Kidney epithelial cell (primary cell): ENCODE measurements around the gene ZSWIM4. TPM values are rescaled to one million over a fixed set of nuclear protein-coding genes. Genes with fewer than 3 reads are reported as not detected.

Experiments
- DNase-seq: peaks from one replicate; pipeline ENCODE4 v3.0.0-alpha.2; 2010; ENCODE audit warnings: low read depth
- H3K27me3 ChIP-seq: 2 replicates; pipeline ENCODE4 v1.6.0; 2011; ENCODE audit warnings: low read length; ENCODE audit not compliant: control insufficient read depth, insufficient read depth
- H3K36me3 ChIP-seq: 2 replicates; pipeline ENCODE4 v1.5.1; 2011; ENCODE audit warnings: low read length; ENCODE audit not compliant: control insufficient read depth, insufficient read depth
- H3K4me3 ChIP-seq: 2 replicates; pipeline ENCODE4 v1.5.1; 2011; ENCODE audit warnings: low read depth, mild to moderate bottlenecking, control low read depth, low read length
- total RNA-seq: library from RNA; depleted of rRNA; stranded (reverse); fragments of >200 nt; gene quantifications from 2 replicates; pipeline ENCODE4 v1.2.3, GENCODE V29; 2015
- TF ChIP-seq, protein P1 (sequence below): IDR thresholded peaks from 2 replicates; pipeline ENCODE4 v1.5.1; 2011; ENCODE audit warnings: mild to moderate bottlenecking, moderate library complexity, low read length, control low read depth, inconsistent platforms; ENCODE audit not compliant: insufficient read depth, poor library complexity, severe bottlenecking

Gene ZSWIM4
- total RNA-seq, 1 donor from 2014 or later: 25.7 TPM

- Histone ChIP-seq H3K4me3 (no peak overlapping the region), H3K27me3 (no peaks in the 10 kb centered on the region), H3K36me3 (peaks cover 4% of the 10 kb centered on the region)
- TF ChIP-seq, protein P1, sequence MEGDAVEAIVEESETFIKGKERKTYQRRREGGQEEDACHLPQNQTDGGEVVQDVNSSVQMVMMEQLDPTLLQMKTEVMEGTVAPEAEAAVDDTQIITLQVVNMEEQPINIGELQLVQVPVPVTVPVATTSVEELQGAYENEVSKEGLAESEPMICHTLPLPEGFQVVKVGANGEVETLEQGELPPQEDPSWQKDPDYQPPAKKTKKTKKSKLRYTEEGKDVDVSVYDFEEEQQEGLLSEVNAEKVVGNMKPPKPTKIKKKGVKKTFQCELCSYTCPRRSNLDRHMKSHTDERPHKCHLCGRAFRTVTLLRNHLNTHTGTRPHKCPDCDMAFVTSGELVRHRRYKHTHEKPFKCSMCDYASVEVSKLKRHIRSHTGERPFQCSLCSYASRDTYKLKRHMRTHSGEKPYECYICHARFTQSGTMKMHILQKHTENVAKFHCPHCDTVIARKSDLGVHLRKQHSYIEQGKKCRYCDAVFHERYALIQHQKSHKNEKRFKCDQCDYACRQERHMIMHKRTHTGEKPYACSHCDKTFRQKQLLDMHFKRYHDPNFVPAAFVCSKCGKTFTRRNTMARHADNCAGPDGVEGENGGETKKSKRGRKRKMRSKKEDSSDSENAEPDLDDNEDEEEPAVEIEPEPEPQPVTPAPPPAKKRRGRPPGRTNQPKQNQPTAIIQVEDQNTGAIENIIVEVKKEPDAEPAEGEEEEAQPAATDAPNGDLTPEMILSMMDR: no peak
- no peak for DNase-seq
Measured at GRCh38 chr19:13819238-13819637, 24.0 kb downstream of the ZSWIM4 start.

GRCh38 chr19:13821292-13821691 lies 26.0 kb downstream of the ZSWIM4 start:
- Histone ChIP-seq H3K36me3 (peaks cover 4% of the 10 kb centered on the region), H3K27me3 (no peaks in the 10 kb centered on the region), H3K4me3 (no peak overlapping the region)
- DNase-seq: no peak
- TF ChIP-seq, protein P1: no peak

DNA sequence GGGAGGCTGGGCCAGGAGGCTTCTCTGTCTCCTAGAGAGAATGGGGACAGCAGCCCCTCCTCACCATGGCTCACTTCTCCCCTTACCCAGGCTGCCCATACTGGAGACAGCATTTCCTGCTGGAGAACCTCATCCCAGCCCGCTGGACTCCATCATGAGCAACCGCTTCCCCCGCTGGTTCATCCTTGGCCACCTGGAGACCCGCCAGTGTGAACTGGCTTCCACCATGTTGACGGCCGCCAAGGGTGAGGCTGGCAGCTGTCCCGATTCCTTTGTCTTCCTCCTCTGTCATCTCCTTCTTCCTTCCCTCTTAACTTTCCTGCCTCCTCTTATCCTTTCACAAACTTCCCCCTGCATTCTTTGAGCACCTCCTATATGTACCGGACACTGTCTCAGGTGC lies 28.0 kb downstream of the ZSWIM4 start:
- TF ChIP-seq, protein P1: no peak
- H3K27me3 ChIP-seq: no peaks in the 10 kb centered on the region
- no peak overlapping the region for H3K4me3 ChIP-seq
- peaks cover 4% of the 10 kb centered on the region for H3K36me3 ChIP-seq
- DNase-seq: no peak

- no peak for DNase-seq
- TF ChIP-seq, protein P1: no peak
- Histone ChIP-seq H3K36me3 (peaks cover 3% of the 10 kb centered on the region), H3K4me3 (no peak overlapping the region), H3K27me3 (no peaks in the 10 kb centered on the region)
Measured at GRCh38 chr19:13823901-13824300, 28.7 kb downstream of the ZSWIM4 start.

GRCh38 chr19:13824703-13825102 lies 29.5 kb downstream of the ZSWIM4 start:
- no peaks in the 10 kb centered on the region for H3K27me3 ChIP-seq
- H3K4me3 ChIP-seq: no peak overlapping the region
- peaks cover 2% of the 10 kb centered on the region for H3K36me3 ChIP-seq
- TF ChIP-seq, protein P1: no peak
- no peak for DNase-seq
